HFFc6 (cell line): ENCODE measurements around the gene SERTAD1. TPM values are rescaled to one million over a fixed set of nuclear protein-coding genes. Genes with fewer than 3 reads are reported as not detected.

Experiments
- DNase-seq: peaks from one replicate; pipeline ENCODE4 v3.0.0-alpha.2; 2018
- H3K27ac Mint-ChIP-seq: 2 replicates; pipeline ENCODE4 v1.8.0; 2020; ENCODE audit warnings: mild to moderate bottlenecking, mixed read lengths
- H3K27me3 Mint-ChIP-seq: 2 replicates; pipeline ENCODE4 v1.8.0; 2021; ENCODE audit warnings: mild to moderate bottlenecking, moderate library complexity, mixed read lengths; ENCODE audit not compliant: insufficient read depth
- H3K36me3 Mint-ChIP-seq: 2 replicates; pipeline ENCODE4 v1.8.0; 2021; ENCODE audit warnings: low read depth, mixed read lengths
- H3K4me1 Mint-ChIP-seq: 2 replicates; pipeline ENCODE4 v1.8.0; 2020; ENCODE audit warnings: low read depth, mixed read lengths
- H3K4me3 Mint-ChIP-seq: 2 replicates; pipeline ENCODE4 v1.8.0; 2020; ENCODE audit warnings: mild to moderate bottlenecking, moderate library complexity, mixed read lengths
- H3K9me3 Mint-ChIP-seq: 2 replicates; pipeline ENCODE4 v1.8.0; 2020; ENCODE audit warnings: mild to moderate bottlenecking, mixed read lengths
- CTCF ChIP-seq: fragments of 200-600 bp; sonication (generic); IDR thresholded peaks from 2 replicates; pipeline ENCODE4 v1.5.0; 2021; ENCODE audit warnings: antibody characterized with exemption, mild to moderate bottlenecking
- total RNA-seq, 6 experiments: library from RNA; stranded (reverse); fragmentation: NEBNext Ultra II Directional; extraction: Animal tissue kit (Norgen Biotek cat#: 25700); gene quantifications; 2 replicates in 1 of 6; 3 replicates in 5 of 6; pipeline ENCODE4 v1.2.3, GENCODE V29; 2021

SERTAD1 gene
- total RNA-seq, 6 experiments from 2014 or later, result 18.5 to 25.4 (median 21.2) TPM

GRCh38 chr19:40415768-40416167, 10.0 kb downstream of the SERTAD1 start:
- Mint-ChIP-seq H3K36me3 (no peaks in the 10 kb centered on the region), H3K4me1 (peaks cover 12% of the 10 kb centered on the region), H3K4me3 (no peak overlapping the region), H3K27me3 (peaks cover 4% of the 10 kb centered on the region), H3K9me3 (no peaks in the 10 kb centered on the region), H3K27ac (no peak overlapping the region)
- DNase-seq, result no peak
- no peak for TF ChIP-seq CTCF

DNA sequence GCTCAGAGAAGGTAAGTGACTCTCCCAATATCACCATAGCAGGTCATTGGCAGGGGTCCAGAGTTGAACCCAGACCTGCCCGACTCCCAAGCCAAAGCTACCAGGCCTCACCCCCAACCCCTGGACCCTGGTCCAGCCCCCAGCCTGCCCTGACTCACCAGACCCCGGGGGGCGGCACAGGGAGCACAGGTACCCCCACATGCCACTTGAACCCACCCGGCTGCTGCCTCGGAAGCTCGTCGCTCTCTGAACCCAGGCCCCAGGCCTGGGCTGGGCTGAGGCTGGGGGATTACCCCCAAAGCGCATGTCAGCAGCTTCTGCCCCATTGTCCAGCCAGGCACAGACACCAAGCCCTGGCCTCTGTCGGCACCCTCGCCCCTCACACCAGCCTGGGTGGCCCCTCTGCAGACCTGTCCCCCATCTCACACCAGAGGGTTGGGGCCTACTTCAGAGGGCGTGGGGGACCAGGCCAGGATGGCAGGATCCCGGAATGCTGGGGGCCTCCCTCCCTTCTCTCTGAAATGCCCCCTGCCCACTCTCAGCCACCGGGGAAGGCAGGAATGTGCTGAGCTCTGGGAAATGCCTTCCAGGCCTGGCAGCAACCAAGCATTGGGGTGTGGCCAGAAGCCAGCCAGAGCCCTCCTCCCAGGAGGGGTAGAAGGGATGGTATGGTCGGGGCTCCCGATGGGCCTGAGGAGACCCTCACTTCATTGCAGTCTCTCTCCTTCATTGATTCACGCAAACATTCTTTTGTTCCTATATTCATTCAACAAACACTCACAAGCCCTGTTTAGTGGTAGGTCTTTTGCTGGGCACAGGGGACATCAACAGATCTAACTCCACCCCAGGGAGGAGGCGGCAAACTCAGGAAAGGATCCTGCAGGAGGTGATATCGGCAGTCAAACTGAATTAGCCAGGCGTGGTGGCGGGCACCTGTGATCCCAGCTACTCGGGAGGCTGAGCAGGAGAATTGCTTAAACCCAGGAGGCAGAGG, 11.0 kb downstream of the SERTAD1 start:
- Mint-ChIP-seq H3K4me3 (no peak overlapping the region), H3K27me3 (peaks cover 4% of the 10 kb centered on the region), H3K27ac (no peak overlapping the region), H3K4me1 (peaks cover 12% of the 10 kb centered on the region), H3K36me3 (no peaks in the 10 kb centered on the region), H3K9me3 (no peaks in the 10 kb centered on the region)
- DNase-seq, result no peak
- no peak for TF ChIP-seq CTCF

DNA sequence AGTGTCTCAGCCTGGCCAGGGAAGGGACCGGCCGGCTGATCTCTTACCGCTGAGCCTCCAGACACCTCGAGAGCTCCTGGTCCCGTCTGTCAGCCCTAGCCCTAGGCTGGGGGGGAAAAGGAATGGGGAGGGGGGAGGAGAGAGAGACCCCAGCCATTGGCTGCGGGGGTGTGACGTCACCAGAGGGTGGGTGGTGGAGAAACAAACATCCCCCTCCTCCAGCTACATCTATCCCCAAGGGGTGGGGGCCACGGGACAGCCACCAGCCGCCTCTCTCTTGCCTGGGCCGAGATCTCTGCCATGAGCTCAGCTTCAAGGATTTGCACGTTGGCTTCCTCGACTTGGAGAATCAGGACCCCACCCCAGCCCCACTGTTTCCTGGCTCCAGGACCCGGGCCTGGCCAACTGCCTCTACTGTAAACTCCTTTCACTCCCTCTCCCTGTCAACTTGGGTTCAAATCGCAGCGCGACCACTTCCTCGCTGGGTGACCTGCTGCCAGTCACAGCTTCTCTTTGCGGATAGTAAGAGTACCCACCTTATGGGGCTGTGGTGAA, 12.4 kb downstream of the SERTAD1 start, which contains the start of gene PRX:
Gene PRX, minus strand, starts transcription at position 88 of the 555 bp plus-strand sequence. CDS start 5,446 bp downstream, outside the sequence.
- no peaks in the 10 kb centered on the region for H3K9me3 Mint-ChIP-seq
- H3K4me1 Mint-ChIP-seq, result peaks cover 12% of the 10 kb centered on the region
- no peaks in the 10 kb centered on the region for H3K36me3 Mint-ChIP-seq
- no peak for TF ChIP-seq CTCF
- no peak for DNase-seq
- H3K4me3 Mint-ChIP-seq, result no peak within 1 kb of the TSS
- no peak within 1 kb of the TSS for H3K27ac Mint-ChIP-seq
- peaks cover 4% of the 10 kb centered on the region for H3K27me3 Mint-ChIP-seq

GRCh38 chr19:40412866-40413265, 12.9 kb downstream of the SERTAD1 start:
- H3K9me3 Mint-ChIP-seq, result no peaks in the 10 kb centered on the region
- DNase-seq, result no peak
- TF ChIP-seq CTCF, result no peak
- H3K4me3 Mint-ChIP-seq, result no peak overlapping the region
- peaks cover 12% of the 10 kb centered on the region for H3K4me1 Mint-ChIP-seq
- H3K27ac Mint-ChIP-seq, result no peak overlapping the region
- H3K36me3 Mint-ChIP-seq, result no peaks in the 10 kb centered on the region
- H3K27me3 Mint-ChIP-seq, result peaks cover 4% of the 10 kb centered on the region

DNA sequence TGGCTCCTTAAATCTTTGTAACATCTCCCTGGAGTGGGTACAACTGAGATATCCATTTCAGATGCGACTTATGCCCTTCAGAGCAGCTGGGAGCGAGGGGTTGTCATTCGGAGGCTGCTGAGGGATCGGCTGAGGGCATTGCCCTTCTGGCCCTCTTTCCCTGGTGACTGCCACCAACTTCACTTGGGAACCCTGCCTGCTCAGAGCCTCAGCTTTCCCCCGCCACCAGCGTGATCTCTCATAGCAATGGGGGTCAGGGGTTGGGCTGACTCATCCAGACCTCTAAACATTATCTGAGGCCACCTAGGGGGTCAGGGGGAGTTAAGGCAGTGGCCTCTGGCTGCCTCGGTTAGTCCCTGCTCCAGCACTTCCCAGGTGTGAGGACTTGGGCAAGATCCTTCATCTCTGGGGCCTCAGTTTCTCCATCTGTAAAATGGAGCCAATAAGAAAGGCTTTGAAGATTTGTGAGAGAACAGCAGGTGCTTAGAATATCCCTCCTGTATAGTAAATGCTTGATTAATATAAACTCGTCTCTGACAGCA, 13.8 kb downstream of the SERTAD1 start:
- Mint-ChIP-seq H3K4me1 (peaks cover 9% of the 10 kb centered on the region), H3K27ac (no peak overlapping the region), H3K27me3 (peaks cover 4% of the 10 kb centered on the region), H3K9me3 (no peaks in the 10 kb centered on the region), H3K4me3 (no peak overlapping the region), H3K36me3 (no peaks in the 10 kb centered on the region)
- no peak for TF ChIP-seq CTCF
- DNase-seq, result no peak
